ENCODE data around the gene CT45A10. TPM values are rescaled to one million over a fixed set of nuclear protein-coding genes. Genes with fewer than 3 reads are reported as not detected.
"Not testable (repeated sequence)": the region's sequence is repeated elsewhere in the genome, so short reads cannot be mapped to it uniquely, and the experiment has no call there.

Gene CT45A10
- total RNA-seq, 1 donor from 2014 or later = not detected

- H3K27ac ChIP-seq (replicated peaks) = no peak overlapping the region
- no peak for TF ChIP-seq CTCF (IDR thresholded peaks at IDR 0.05; ENCODE audit: borderline replicate concordance)
- H3K36me3 ChIP-seq = no peaks in the 10 kb centered on the region
- no peaks in the 10 kb centered on the region for H3K9me3 ChIP-seq (replicated peaks)
- DNase-seq = no peak
- no peaks in the 10 kb centered on the region for H3K27me3 ChIP-seq (ENCODE audit: low read depth)
- no peaks in the 10 kb centered on the region for H3K4me1 ChIP-seq
- intact Hi-C loops (cut with micrococcal nuclease) = no loop called here
- no peak overlapping the region for H3K4me3 ChIP-seq
Observed at GRCh38 chrX:135910251-135910650, 17.0 kb upstream of the CT45A10 start.

- TF ChIP-seq CTCF (IDR thresholded peaks at IDR 0.05; ENCODE audit: borderline replicate concordance) = no peak
Observed at GRCh38 chrX:135892781-135893180, 463 bp downstream of the CT45A10 start.

GRCh38 chrX:135890087-135890585 lies 3.1 kb downstream of the CT45A10 start:
- Histone ChIP-seq H3K4me1 (no peaks in the 10 kb centered on the region), H3K27me3 (ENCODE audit: low read depth) (no peaks in the 10 kb centered on the region), H3K9me3 (replicated peaks) (no peaks in the 10 kb centered on the region), H3K4me3 (no peak overlapping the region), H3K36me3 (no peaks in the 10 kb centered on the region), H3K27ac (replicated peaks) (no peak overlapping the region)
- intact Hi-C loops (cut with micrococcal nuclease) = no loop called here
- no peak for TF ChIP-seq CTCF (IDR thresholded peaks at IDR 0.05; ENCODE audit: borderline replicate concordance)
- DNase-seq = no peak

More at GRCh38 chrX:135892781-135893180, 463 bp downstream of the CT45A10 start:
- Histone ChIP-seq H3K9me3 (replicated peaks) (no peaks in the 10 kb centered on the region), H3K4me1 (no peaks in the 10 kb centered on the region), H3K36me3 (no peaks in the 10 kb centered on the region), H3K4me3 (no peak overlapping the region), H3K27me3 (ENCODE audit: low read depth) (no peaks in the 10 kb centered on the region), H3K27ac (replicated peaks) (no peak overlapping the region)
- DNase-seq = no peak
- intact Hi-C loops (cut with micrococcal nuclease) = no loop called here

- DNase-seq; H3K36me3 ChIP-seq; H3K9me3 ChIP-seq (replicated peaks); H3K4me3 ChIP-seq; H3K27me3 ChIP-seq (ENCODE audit: low read depth); H3K4me1 ChIP-seq; H3K27ac ChIP-seq (replicated peaks); intact Hi-C loops (cut with micrococcal nuclease): not testable (repeated sequence)
Observed at GRCh38 chrX:135888976-135889375, 4.3 kb downstream of the CT45A10 start.

GRCh38 chrX:135888230-135888629 lies 5.0 kb downstream of the CT45A10 start:
- not testable (repeated sequence) for H3K27ac ChIP-seq (replicated peaks); DNase-seq

GRCh38 chrX:135882741-135883140 lies 10.5 kb downstream of the CT45A10 start:
- not testable (repeated sequence) for H3K27me3 ChIP-seq (ENCODE audit: low read depth)

More at GRCh38 chrX:135888230-135888629, 5.0 kb downstream of the CT45A10 start:
- H3K4me3 ChIP-seq; H3K9me3 ChIP-seq (replicated peaks); intact Hi-C loops (cut with micrococcal nuclease); H3K4me1 ChIP-seq; H3K27me3 ChIP-seq (ENCODE audit: low read depth); H3K36me3 ChIP-seq: not testable (repeated sequence)

GRCh38 chrX:135871712-135872111 lies 21.5 kb downstream of the CT45A10 start, which contains the start of gene CT45A9:
Gene CT45A9, minus strand, starts transcription at chrX:135871812. Its CDS starts 3,751 bp downstream, at chrX:135868061.
- H3K4me1 ChIP-seq; H3K36me3 ChIP-seq; H3K27ac ChIP-seq (replicated peaks); H3K4me3 ChIP-seq; H3K9me3 ChIP-seq (replicated peaks); H3K27me3 ChIP-seq (ENCODE audit: low read depth); intact Hi-C loops (cut with micrococcal nuclease); DNase-seq: not testable (repeated sequence)

More at GRCh38 chrX:135882741-135883140, 10.5 kb downstream of the CT45A10 start:
- H3K27ac ChIP-seq (replicated peaks); H3K9me3 ChIP-seq (replicated peaks); H3K4me1 ChIP-seq; intact Hi-C loops (cut with micrococcal nuclease); H3K36me3 ChIP-seq; H3K4me3 ChIP-seq; DNase-seq: not testable (repeated sequence)

GRCh38 chrX:135854438-135854837 lies 38.8 kb downstream of the CT45A10 start, which contains the start of gene CT45A8:
Gene CT45A8, minus strand, starts transcription at chrX:135854538. Its CDS starts 3,755 bp downstream, at chrX:135850783.
- H3K9me3 ChIP-seq (replicated peaks); intact Hi-C loops (cut with micrococcal nuclease); H3K27ac ChIP-seq (replicated peaks); H3K4me3 ChIP-seq; H3K27me3 ChIP-seq (ENCODE audit: low read depth); DNase-seq; H3K36me3 ChIP-seq; H3K4me1 ChIP-seq: not testable (repeated sequence)

GRCh38 chrX:135837180-135837579 lies 56.1 kb downstream of the CT45A10 start, which contains the start of gene CT45A7:
Gene CT45A7, minus strand, starts transcription at chrX:135837280. Its CDS starts 3,747 bp downstream, at chrX:135833533.
- H3K27ac ChIP-seq (replicated peaks); H3K36me3 ChIP-seq; H3K9me3 ChIP-seq (replicated peaks); intact Hi-C loops (cut with micrococcal nuclease); H3K4me1 ChIP-seq; DNase-seq; H3K27me3 ChIP-seq (ENCODE audit: low read depth); H3K4me3 ChIP-seq: not testable (repeated sequence)

Data from left ventricle myocardium inferior (tissue), 1 donor.